SK-N-DZ (cell line): Measurements from ENCODE around the gene LNP1.
A peak's percentile ranks its signal among the peaks of the same experiment; 100 is the strongest.
"Not testable (repeated sequence)": the region's sequence is repeated elsewhere in the genome, so short reads cannot be mapped to it uniquely, and the experiment has no call there.

ENCODE experiments used
- DNase-seq: peaks from one replicate; pipeline ENCODE4 v3.0.0-alpha.2; 2015; ENCODE audit warnings: low spot score

The LNP1 gene

GRCh38 chr3:100477851-100478360 is 76.6 kb downstream of the LNP1 start:
- not testable (repeated sequence) for DNase-seq

GRCh38 chr3:100478521-100478920 is 77.2 kb downstream of the LNP1 start:
- not testable (repeated sequence) for DNase-seq

- DNase-seq, result no peak
Measured at GRCh38 chr3:100480081-100480480, 78.7 kb downstream of the LNP1 start.

GRCh38 chr3:100482176-100482575 is 80.8 kb downstream of the LNP1 start:
- DNase-seq, result no peak

- no peak for DNase-seq
Measured at GRCh38 chr3:100483529-100483928, 82.2 kb downstream of the LNP1 start.

GRCh38 chr3:100486808-100487207 is 85.5 kb downstream of the LNP1 start:
- DNase-seq, result no peak

GRCh38 chr3:100489118-100489517 is 87.8 kb downstream of the LNP1 start:
- no peak for DNase-seq

- peak; percentile 90 for DNase-seq
Measured at GRCh38 chr3:100492059-100493006, 91.0 kb downstream of the LNP1 start, which contains the start of gene TMEM45A. Gene TMEM45A, plus strand, starts transcription at chr3:100492619. Its CDS starts 62,593 bp downstream, at chr3:100555212.

GRCh38 chr3:100496711-100497261 is 95.4 kb downstream of the LNP1 start:
- DNase-seq, result no peak

- no peak for DNase-seq
Measured at GRCh38 chr3:100499651-100500050, 98.3 kb downstream of the LNP1 start.

GRCh38 chr3:100500320-100500880 is 99.1 kb downstream of the LNP1 start:
- DNase-seq, result no peak

- no peak for DNase-seq
Measured at GRCh38 chr3:100503448-100503847, 102.1 kb downstream of the LNP1 start.
